HEK293 (cell line): Measurements from ENCODE around the gene PHETA2.
"Not testable (repeated sequence)": the region's sequence is repeated elsewhere in the genome, so short reads cannot be mapped to it uniquely, and the experiment has no call there.

Experiments used
- CTCF ChIA-PET: fragments of 350-600 bp; formaldehyde crosslinking; extraction: SDS; loops from one replicate; lab custom pipeline; 2021; ENCODE audit warnings: antibody characterized with exemption; lab: Yijun Ruan, JAX
- POLR2A ChIA-PET: fragments of 300-600 bp; formaldehyde crosslinking; extraction: SDS; loops from one replicate; lab custom pipeline; 2020; ENCODE audit warnings: antibody characterized with exemption, inconsistent platforms; lab: Yijun Ruan, JAX
- H3K27ac ChIP-seq: fragments of 200-500 bp; sonication (Bioruptor generic); 2 replicates; pipeline ENCODE4 v1.5.1; 2014; ENCODE audit warnings: low read depth, low read length, control low read depth, inconsistent platforms; ENCODE audit errors: extremely low read depth
- H3K36me3 ChIP-seq, 2 experiments: fragments of 200-500 bp in 1 of 2; sonication (Bioruptor generic) in 1 of 2; 1 replicate in 1 of 2; 2 replicates in 1 of 2; pipeline ENCODE4 v1.5.1; 2014 to 2017; ENCODE audit warnings: inconsistent platforms in 2 of 2, low read length in 2 of 2; ENCODE audit not compliant: control insufficient read depth in 2 of 2, insufficient read depth in 1 of 2
- H3K4me1 ChIP-seq: fragments of 200-500 bp; sonication (Bioruptor generic); 2 replicates; pipeline ENCODE4 v1.5.1; 2014; ENCODE audit warnings: mild to moderate bottlenecking, low read length, inconsistent platforms; ENCODE audit not compliant: control insufficient read depth, insufficient read depth
- H3K4me3 ChIP-seq: 2 replicates; pipeline ENCODE4 v1.5.1; 2011; ENCODE audit warnings: low read depth, mild to moderate bottlenecking, control low read depth, low read length, moderate library complexity
- H3K9me3 ChIP-seq: fragments of 200-500 bp; sonication (Bioruptor generic); 2 replicates; pipeline ENCODE4 v1.5.1; 2014; ENCODE audit warnings: low read depth, low read length, inconsistent platforms; ENCODE audit not compliant: control insufficient read depth, insufficient read depth
- GLI2 ChIP-seq: fragments of 450-650 bp; formaldehyde crosslinking; IDR thresholded peaks from 2 replicates; pipeline ENCODE4; 2017; ENCODE audit warnings: missing biosample characterization, missing genetic modification characterization, low read depth, borderline replicate concordance
- PRDM6 ChIP-seq: fragments of 450-650 bp; formaldehyde crosslinking; IDR thresholded peaks from 2 replicates; pipeline ENCODE4 v1.5.1; 2017; ENCODE audit warnings: missing biosample characterization, missing genetic modification characterization
- ZNF19 ChIP-seq: fragments of 450-650 bp; formaldehyde crosslinking; IDR thresholded peaks from 2 replicates; pipeline ENCODE4; 2016; ENCODE audit warnings: missing biosample characterization, missing genetic modification characterization, low read depth
- ZNF274 ChIP-seq, 2 experiments: fragments of 200-500 bp in 1 of 2; fragments of 450-650 bp in 1 of 2; sonication (Bioruptor generic) in 1 of 2; formaldehyde crosslinking in 1 of 2; IDR thresholded peaks; 2 replicates each; pipeline versions ENCODE4 v1.5.1 to v1.6.1; 2014 to 2016; ENCODE audit warnings: borderline replicate concordance in 1 of 2, inconsistent platforms in 1 of 2, low read length in 1 of 2, missing biosample characterization in 1 of 2, missing genetic modification characterization in 1 of 2
- ZNF404 ChIP-seq: fragments of 450-650 bp; formaldehyde crosslinking; IDR thresholded peaks from 2 replicates; pipeline ENCODE4 v1.5.1; 2017; ENCODE audit warnings: missing biosample characterization, missing genetic modification characterization

PHETA2 gene

GRCh38 chr22:42116848-42117424, 42.9 kb downstream of the PHETA2 start:
- Histone ChIP-seq H3K9me3 (no peaks in the 10 kb centered on the region), H3K27ac (no peak overlapping the region), H3K4me1 (no peaks in the 10 kb centered on the region), H3K4me3 (no peak overlapping the region), H3K36me3 (no peaks in the 10 kb centered on the region)
- ChIA-PET CTCF (interaction anchor here (0.5 to 2.9 kb wide), 6 partner anchors 27 to 419 kb away, joined by 3 to 10 read pairs (median 6); partner anchors contain the start of gene NDUFA6), POLR2A (no interaction called here)
- TF ChIP-seq ZNF274 (IDR thresholded peaks at IDR 0.05; ENCODE audit: low read length): no peak
- no peak for TF ChIP-seq ZNF274 (tag by site-specific recombination; IDR thresholded peaks at IDR 0.05; ENCODE audit: borderline replicate concordance)
- no peak for TF ChIP-seq ZNF19

- H3K4me3 ChIP-seq, H3K36me3 ChIP-seq, H3K9me3 ChIP-seq, POLR2A ChIA-PET, H3K27ac ChIP-seq, H3K4me1 ChIP-seq: not testable (repeated sequence)
- CTCF ChIA-PET: interaction anchor here (2.2 kb wide), 1 partner anchor 8 kb away, joined by 16 read pairs; no protein-coding TSS in a partner anchor
Observed at GRCh38 chr22:42120231-42121021, 46.4 kb downstream of the PHETA2 start.

GRCh38 chr22:42123529-42123928, 49.5 kb downstream of the PHETA2 start:
- H3K36me3 ChIP-seq, CTCF ChIA-PET, H3K4me3 ChIP-seq, H3K27ac ChIP-seq, H3K9me3 ChIP-seq, H3K4me1 ChIP-seq, POLR2A ChIA-PET: not testable (repeated sequence)

- TF ChIP-seq PRDM6 (tag by site-specific recombination) (no peak), ZNF404 (tag by site-specific recombination) (no peak), GLI2 (no peak)
- TF ChIP-seq, all 188 proteins: peak for 0
- Histone ChIP-seq H3K27ac (no peak overlapping the region), H3K9me3 (no peaks in the 10 kb centered on the region), H3K36me3 (no peaks in the 10 kb centered on the region), H3K4me1 (no peaks in the 10 kb centered on the region), H3K4me3 (no peak overlapping the region)
- CTCF ChIA-PET: no interaction called here
- POLR2A ChIA-PET: no interaction called here
Observed at GRCh38 chr22:42127606-42128005, 53.6 kb downstream of the PHETA2 start.

GRCh38 chr22:42128007-42128406, 54.0 kb downstream of the PHETA2 start:
- POLR2A ChIA-PET, H3K27ac ChIP-seq, H3K4me3 ChIP-seq, CTCF ChIA-PET, H3K9me3 ChIP-seq, H3K36me3 ChIP-seq, H3K4me1 ChIP-seq: not testable (repeated sequence)
